ENCODE measurements around the gene PLAGL1.

GRCh38 chr6:143949962-143950361 lies 58.1 kb downstream of the PLAGL1 start:
- TF ChIP-seq CTCF (conservative IDR thresholded peaks at IDR 0.05; ENCODE audit: low read depth, low read length): no peak
- no peak for TF ChIP-seq EZH2 (IDR thresholded peaks at IDR 0.05; ENCODE audit: borderline replicate concordance, low read depth, low read length, poor library complexity, severe bottlenecking)

Measured in A673 (cell line).